Measurements from ENCODE around the gene LEFTY1.

LEFTY1 gene

GRCh38 chr1:225885336-225885735, 3.6 kb downstream of the LEFTY1 start:
- H2BK12ac ChIP-seq (ENCODE audit: low read length) = no peak overlapping the region

GRCh38 chr1:225883616-225884265, 5.2 kb downstream of the LEFTY1 start:
- H3K9ac ChIP-seq (ENCODE audit: low read length) = no peak overlapping the region
- H3K79me1 ChIP-seq (ENCODE audit: low read length) = peaks cover 18% of the 10 kb centered on the region
- H3K4ac ChIP-seq (ENCODE audit: low read depth, low read length) = no peak overlapping the region
- H4K12ac ChIP-seq (ENCODE audit: low read depth, low read length) = no peak overlapping the region
- H3K18ac ChIP-seq (ENCODE audit: low read length) = no peak overlapping the region
- no peak overlapping the region for H3K14ac ChIP-seq (ENCODE audit: low read length)
- no peak overlapping the region for H2AK5ac ChIP-seq (ENCODE audit: low read length)
- H3K27me3 ChIP-seq (ENCODE audit: insufficient read depth, low read length) = no peaks in the 10 kb centered on the region
- no peak overlapping the region for H4K91ac ChIP-seq (ENCODE audit: low read depth, low read length)
- WGBS (ENCODE audit: extremely low coverage, insufficient coverage, insufficient read length) = no CpG with 5 or more reads among the region's 11 CpGs
- H2BK12ac ChIP-seq (ENCODE audit: low read length) = no peak overlapping the region
- no peak for DNase-seq
- peaks cover 12 to 14% of the 10 kb centered on the region in 2 experiments for H3K4me1 ChIP-seq (ENCODE audit: control insufficient read depth in 1 of 2, insufficient read depth in 2 of 2, low read length in 2 of 2)
- no peaks in the 10 kb centered on the region for H3K9me3 ChIP-seq (ENCODE audit: insufficient read depth, low read depth, low read length)
- no peaks in the 10 kb centered on the region for H3K36me3 ChIP-seq (ENCODE audit: control insufficient read depth in 1 of 2, insufficient read depth in 2 of 2, low read length in 2 of 2)
- H3K4me3 ChIP-seq (ENCODE audit: low read depth, low read length) = no peak overlapping the region
- H3K79me2 ChIP-seq (ENCODE audit: control insufficient read depth, insufficient read depth, low read length, poor library complexity) = peaks cover 9% of the 10 kb centered on the region
- H3K23ac ChIP-seq (ENCODE audit: low read length) = no peak overlapping the region
- H3K4me2 ChIP-seq (ENCODE audit: low read length) = no peak overlapping the region
- H2BK120ac ChIP-seq (ENCODE audit: insufficient read depth, low read length, poor library complexity) = no peak overlapping the region
- no peak overlapping the region for H3K27ac ChIP-seq (ENCODE audit: low read depth, low read length)
- H4K8ac ChIP-seq (ENCODE audit: low read depth, low read length) = no peak overlapping the region
- no peak overlapping the region for H2AFZ ChIP-seq (ENCODE audit: insufficient read depth, low read length, poor library complexity)
- no peak overlapping the region for H2BK5ac ChIP-seq (ENCODE audit: low read depth, low read length, poor library complexity)

More at GRCh38 chr1:225885336-225885735, 3.6 kb downstream of the LEFTY1 start:
- Histone ChIP-seq H3K23ac (ENCODE audit: low read length) (no peak overlapping the region), H3K9ac (ENCODE audit: low read length) (no peak overlapping the region), H3K4me2 (ENCODE audit: low read length) (no peak overlapping the region), H3K27me3 (ENCODE audit: insufficient read depth, low read length) (no peaks in the 10 kb centered on the region), H3K4me1 (ENCODE audit: control insufficient read depth in 1 of 2, insufficient read depth in 2 of 2, low read length in 2 of 2) (peaks cover 9 to 14% of the 10 kb centered on the region in 2 experiments), H3K4ac (ENCODE audit: low read depth, low read length) (no peak overlapping the region), H2BK120ac (ENCODE audit: insufficient read depth, low read length, poor library complexity) (no peak overlapping the region), H3K9me3 (ENCODE audit: insufficient read depth, low read depth, low read length) (no peaks in the 10 kb centered on the region), H4K8ac (ENCODE audit: low read depth, low read length) (no peak overlapping the region), H2AFZ (ENCODE audit: insufficient read depth, low read length, poor library complexity) (no peak overlapping the region), H3K27ac (ENCODE audit: low read depth, low read length) (no peak overlapping the region), H3K18ac (ENCODE audit: low read length) (no peak overlapping the region), H3K14ac (ENCODE audit: low read length) (no peak overlapping the region), H2AK5ac (ENCODE audit: low read length) (no peak overlapping the region), H3K36me3 (ENCODE audit: control insufficient read depth in 1 of 2, insufficient read depth in 2 of 2, low read length in 2 of 2) (no peaks in the 10 kb centered on the region), H4K12ac (ENCODE audit: low read depth, low read length) (no peak overlapping the region), H2BK5ac (ENCODE audit: low read depth, low read length, poor library complexity) (no peak overlapping the region), H4K91ac (ENCODE audit: low read depth, low read length) (no peak overlapping the region), H3K79me2 (ENCODE audit: control insufficient read depth, insufficient read depth, low read length, poor library complexity) (peaks cover 9% of the 10 kb centered on the region), H3K4me3 (ENCODE audit: low read depth, low read length) (no peak overlapping the region), H3K79me1 (ENCODE audit: low read length) (peaks cover 18% of the 10 kb centered on the region)
- no CpG with 5 or more reads among the region's 6 CpGs for WGBS (ENCODE audit: extremely low coverage, insufficient coverage, insufficient read length)
- no peak for DNase-seq

- Histone ChIP-seq H2AK5ac (ENCODE audit: low read length) (no peak overlapping the region), H2BK5ac (ENCODE audit: low read depth, low read length, poor library complexity) (peak overlapping the region; percentile 11), H3K79me2 (ENCODE audit: control insufficient read depth, insufficient read depth, low read length, poor library complexity) (peaks cover 9% of the 10 kb centered on the region), H4K8ac (ENCODE audit: low read depth, low read length) (peak overlapping the region; percentile 90), H3K27me3 (ENCODE audit: insufficient read depth, low read length) (no peaks in the 10 kb centered on the region), H3K27ac (ENCODE audit: low read depth, low read length) (no peak overlapping the region), H3K79me1 (ENCODE audit: low read length) (peaks cover 18% of the 10 kb centered on the region), H3K18ac (ENCODE audit: low read length) (peak overlapping the region; percentile 65), H2AFZ (ENCODE audit: insufficient read depth, low read length, poor library complexity) (peak overlapping the region; percentile 90), H3K4me3 (ENCODE audit: low read depth, low read length) (peak overlapping the region; percentile 80), H4K91ac (ENCODE audit: low read depth, low read length) (peak overlapping the region; percentile 69), H2BK120ac (ENCODE audit: insufficient read depth, low read length, poor library complexity) (peak overlapping the region; percentile 57), H3K14ac (ENCODE audit: low read length) (peak overlapping the region; percentile 74), H3K4me2 (ENCODE audit: low read length) (peak overlapping the region; percentile 79), H3K9me3 (ENCODE audit: insufficient read depth, low read depth, low read length) (no peaks in the 10 kb centered on the region), H4K12ac (ENCODE audit: low read depth, low read length) (peak overlapping the region; percentile 73), H3K9ac (ENCODE audit: low read length) (peak overlapping the region; percentile 55), H3K4ac (ENCODE audit: low read depth, low read length) (peak overlapping the region; percentile 55), H2BK12ac (ENCODE audit: low read length) (peak overlapping the region; percentile 42), H3K23ac (ENCODE audit: low read length) (no peak overlapping the region), H3K36me3 (ENCODE audit: control insufficient read depth in 1 of 2, insufficient read depth in 2 of 2, low read length in 2 of 2) (no peaks in the 10 kb centered on the region), H3K4me1 (ENCODE audit: control insufficient read depth in 1 of 2, insufficient read depth in 2 of 2, low read length in 2 of 2) (peaks cover 12 to 14% of the 10 kb centered on the region in 2 experiments)
- WGBS (ENCODE audit: extremely low coverage, insufficient coverage, insufficient read length) = no CpG with 5 or more reads among the region's 63 CpGs
- DNase-seq = peak in 1 of 2 donors; percentile 48
These were observed 6.0 kb downstream of the LEFTY1 start for GRCh38 chr1:225882694-225883615.

- Histone ChIP-seq H3K4me1 (ENCODE audit: control insufficient read depth in 1 of 2, insufficient read depth in 2 of 2, low read length in 2 of 2) (peaks cover 14% of the 10 kb centered on the region in 2 experiments), H2BK12ac (ENCODE audit: low read length) (peak within 1 kb of the TSS; percentile 42), H2AFZ (ENCODE audit: insufficient read depth, low read length, poor library complexity) (peak within 1 kb of the TSS; percentile 90), H3K79me2 (ENCODE audit: control insufficient read depth, insufficient read depth, low read length, poor library complexity) (peaks cover 9% of the 10 kb centered on the region), H3K4me3 (ENCODE audit: low read depth, low read length) (peak within 1 kb of the TSS; percentile 80), H3K27me3 (ENCODE audit: insufficient read depth, low read length) (no peaks in the 10 kb centered on the region), H3K9me3 (ENCODE audit: insufficient read depth, low read depth, low read length) (no peaks in the 10 kb centered on the region), H3K79me1 (ENCODE audit: low read length) (peaks cover 18% of the 10 kb centered on the region), H2BK5ac (ENCODE audit: low read depth, low read length, poor library complexity) (peak within 1 kb of the TSS; percentile 78), H3K4me2 (ENCODE audit: low read length) (peak within 1 kb of the TSS; percentile 79), H4K12ac (ENCODE audit: low read depth, low read length) (peak within 1 kb of the TSS; percentile 92), H3K14ac (ENCODE audit: low read length) (peak within 1 kb of the TSS; percentile 97), H3K4ac (ENCODE audit: low read depth, low read length) (peak within 1 kb of the TSS; percentile 66), H3K36me3 (ENCODE audit: control insufficient read depth in 1 of 2, insufficient read depth in 2 of 2, low read length in 2 of 2) (peaks cover 0 to 3% of the 10 kb centered on the region in 2 experiments), H3K9ac (ENCODE audit: low read length) (peak within 1 kb of the TSS; percentile 59), H4K8ac (ENCODE audit: low read depth, low read length) (peak within 1 kb of the TSS; percentile 90), H3K23ac (ENCODE audit: low read length) (no peak within 1 kb of the TSS), H3K27ac (ENCODE audit: low read depth, low read length) (peak within 1 kb of the TSS; percentile 62), H2BK120ac (ENCODE audit: insufficient read depth, low read length, poor library complexity) (peak within 1 kb of the TSS; percentile 97), H4K91ac (ENCODE audit: low read depth, low read length) (peak within 1 kb of the TSS; percentile 96), H3K18ac (ENCODE audit: low read length) (peak within 1 kb of the TSS; percentile 97), H2AK5ac (ENCODE audit: low read length) (peak within 1 kb of the TSS; percentile 88)
- DNase-seq = peak; percentile 81 to 87
- WGBS (ENCODE audit: extremely low coverage, insufficient coverage, insufficient read length) = no CpG with 5 or more reads among the region's 64 CpGs
These were observed 6.8 kb downstream of the LEFTY1 start, which contains the start of gene TMEM63A for GRCh38 chr1:225881959-225882693. Gene TMEM63A (minus strand): TSS chr1:225882380. CDS start chr1:225877580, 4,800 bp downstream.
